ENCODE data around the gene PCDH12.

The PCDH12 gene

GRCh38 chr5:141906972-141907371, 51.0 kb downstream of the PCDH12 start:
- no peak for TF ChIP-seq USF1 (IDR thresholded peaks at IDR 0.05)
- no peak for TF ChIP-seq RAD21 (IDR thresholded peaks at IDR 0.05; ENCODE audit: low read depth)
- TF ChIP-seq TEAD4 (IDR thresholded peaks at IDR 0.05), result no peak
- no peak for TF ChIP-seq FOXM1 (IDR thresholded peaks at IDR 0.05; ENCODE audit: borderline replicate concordance, low read depth)
- TF ChIP-seq, protein P1, sequence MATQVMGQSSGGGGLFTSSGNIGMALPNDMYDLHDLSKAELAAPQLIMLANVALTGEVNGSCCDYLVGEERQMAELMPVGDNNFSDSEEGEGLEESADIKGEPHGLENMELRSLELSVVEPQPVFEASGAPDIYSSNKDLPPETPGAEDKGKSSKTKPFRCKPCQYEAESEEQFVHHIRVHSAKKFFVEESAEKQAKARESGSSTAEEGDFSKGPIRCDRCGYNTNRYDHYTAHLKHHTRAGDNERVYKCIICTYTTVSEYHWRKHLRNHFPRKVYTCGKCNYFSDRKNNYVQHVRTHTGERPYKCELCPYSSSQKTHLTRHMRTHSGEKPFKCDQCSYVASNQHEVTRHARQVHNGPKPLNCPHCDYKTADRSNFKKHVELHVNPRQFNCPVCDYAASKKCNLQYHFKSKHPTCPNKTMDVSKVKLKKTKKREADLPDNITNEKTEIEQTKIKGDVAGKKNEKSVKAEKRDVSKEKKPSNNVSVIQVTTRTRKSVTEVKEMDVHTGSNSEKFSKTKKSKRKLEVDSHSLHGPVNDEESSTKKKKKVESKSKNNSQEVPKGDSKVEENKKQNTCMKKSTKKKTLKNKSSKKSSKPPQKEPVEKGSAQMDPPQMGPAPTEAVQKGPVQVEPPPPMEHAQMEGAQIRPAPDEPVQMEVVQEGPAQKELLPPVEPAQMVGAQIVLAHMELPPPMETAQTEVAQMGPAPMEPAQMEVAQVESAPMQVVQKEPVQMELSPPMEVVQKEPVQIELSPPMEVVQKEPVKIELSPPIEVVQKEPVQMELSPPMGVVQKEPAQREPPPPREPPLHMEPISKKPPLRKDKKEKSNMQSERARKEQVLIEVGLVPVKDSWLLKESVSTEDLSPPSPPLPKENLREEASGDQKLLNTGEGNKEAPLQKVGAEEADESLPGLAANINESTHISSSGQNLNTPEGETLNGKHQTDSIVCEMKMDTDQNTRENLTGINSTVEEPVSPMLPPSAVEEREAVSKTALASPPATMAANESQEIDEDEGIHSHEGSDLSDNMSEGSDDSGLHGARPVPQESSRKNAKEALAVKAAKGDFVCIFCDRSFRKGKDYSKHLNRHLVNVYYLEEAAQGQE (IDR thresholded peaks at IDR 0.05; ENCODE audit: low read depth), result no peak
- no peak for TF ChIP-seq NFIC (IDR thresholded peaks at IDR 0.05)
- TF ChIP-seq CEBPB (IDR thresholded peaks at IDR 0.05), result no peak
- TF ChIP-seq EP300 (IDR thresholded peaks at IDR 0.05; ENCODE audit: borderline replicate concordance), result no peak
- no peak for TF ChIP-seq YY1 (IDR thresholded peaks at IDR 0.05; ENCODE audit: low read depth)
- TF ChIP-seq EGR1 (IDR thresholded peaks at IDR 0.05), result no peak
- TF ChIP-seq, protein P2, sequence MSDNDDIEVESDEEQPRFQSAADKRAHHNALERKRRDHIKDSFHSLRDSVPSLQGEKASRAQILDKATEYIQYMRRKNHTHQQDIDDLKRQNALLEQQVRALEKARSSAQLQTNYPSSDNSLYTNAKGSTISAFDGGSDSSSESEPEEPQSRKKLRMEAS (IDR thresholded peaks at IDR 0.05), result no peak
- no peak for TF ChIP-seq TAF1 (IDR thresholded peaks at IDR 0.05; ENCODE audit: low read depth)
- no peak for TF ChIP-seq ZBTB7A (IDR thresholded peaks at IDR 0.05; ENCODE audit: low read depth)
- TF ChIP-seq TCF12 (IDR thresholded peaks at IDR 0.05; ENCODE audit: low read depth), result no peak
- TF ChIP-seq CREB1 (IDR thresholded peaks at IDR 0.05; ENCODE audit: low read depth), result no peak

GRCh38 chr5:141906517-141906916, 51.5 kb downstream of the PCDH12 start:
- no peak for TF ChIP-seq TCF12 (IDR thresholded peaks at IDR 0.05; ENCODE audit: low read depth)
- TF ChIP-seq ZBTB7A (IDR thresholded peaks at IDR 0.05; ENCODE audit: low read depth), result no peak
- TF ChIP-seq CEBPB (IDR thresholded peaks at IDR 0.05), result no peak
- TF ChIP-seq, protein P2 (IDR thresholded peaks at IDR 0.05), result no peak
- no peak for TF ChIP-seq USF1 (IDR thresholded peaks at IDR 0.05)
- TF ChIP-seq YY1 (IDR thresholded peaks at IDR 0.05; ENCODE audit: low read depth), result no peak

DNA sequence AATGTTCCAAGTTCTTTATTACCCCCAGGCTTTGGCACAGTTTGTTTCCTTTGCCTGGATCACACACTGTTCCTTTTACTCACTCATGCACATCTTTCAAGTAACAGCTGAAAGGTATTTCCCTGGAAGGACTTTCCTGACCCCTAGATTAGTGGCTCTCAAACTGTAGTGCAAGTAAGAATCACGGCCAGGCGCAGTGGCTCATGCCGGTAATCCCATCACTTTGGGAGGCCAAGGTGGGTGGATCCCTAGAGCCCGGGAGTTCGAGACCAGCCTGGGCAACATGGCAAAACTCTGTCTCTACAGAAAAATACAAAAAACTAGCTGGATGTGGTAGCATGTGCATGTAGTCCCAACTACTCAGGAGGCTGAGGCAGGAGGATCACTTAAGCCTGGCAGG, 53.5 kb downstream of the PCDH12 start:
- TF ChIP-seq FOXM1 (IDR thresholded peaks at IDR 0.05; ENCODE audit: borderline replicate concordance, low read depth) (no peak), CREB1 (IDR thresholded peaks at IDR 0.05; ENCODE audit: low read depth) (no peak), EGR1 (IDR thresholded peaks at IDR 0.05) (no peak), TCF12 (IDR thresholded peaks at IDR 0.05; ENCODE audit: low read depth) (no peak), ZBTB7A (IDR thresholded peaks at IDR 0.05; ENCODE audit: low read depth) (no peak), CEBPB (IDR thresholded peaks at IDR 0.05) (no peak), YY1 (IDR thresholded peaks at IDR 0.05; ENCODE audit: low read depth) (no peak), NFIC (IDR thresholded peaks at IDR 0.05) (no peak), RAD21 (IDR thresholded peaks at IDR 0.05; ENCODE audit: low read depth) (no peak), TEAD4 (IDR thresholded peaks at IDR 0.05) (no peak), EP300 (IDR thresholded peaks at IDR 0.05; ENCODE audit: borderline replicate concordance) (no peak), TAF1 (IDR thresholded peaks at IDR 0.05; ENCODE audit: low read depth) (no peak), USF1 (IDR thresholded peaks at IDR 0.05) (no peak)
- TF ChIP-seq, protein P1 (IDR thresholded peaks at IDR 0.05; ENCODE audit: low read depth), result no peak
- TF ChIP-seq, protein P2 (IDR thresholded peaks at IDR 0.05), result no peak

DNA sequence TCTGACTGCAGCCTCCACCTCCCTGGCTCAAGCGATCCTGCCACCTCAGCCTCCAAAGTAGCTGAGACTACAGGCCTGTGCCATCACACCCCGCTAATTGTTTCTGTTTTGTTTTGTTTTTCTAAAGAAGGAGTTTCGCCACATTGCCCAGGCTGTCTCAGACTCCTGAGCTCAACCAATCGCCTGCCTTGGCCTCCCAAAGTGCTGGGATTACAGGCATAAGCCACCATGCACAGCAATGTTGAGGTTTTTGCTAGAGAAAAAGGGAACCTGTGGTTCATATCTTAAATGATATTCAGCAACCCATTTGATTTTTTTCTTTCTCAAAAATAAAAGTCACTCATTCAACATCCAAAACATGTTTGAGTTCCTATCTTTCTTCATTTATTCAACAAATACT, 54.7 kb downstream of the PCDH12 start:
- TF ChIP-seq ZBTB7A (IDR thresholded peaks at IDR 0.05; ENCODE audit: low read depth) (no peak), YY1 (IDR thresholded peaks at IDR 0.05; ENCODE audit: low read depth) (no peak), TAF1 (IDR thresholded peaks at IDR 0.05; ENCODE audit: low read depth) (no peak), CEBPB (IDR thresholded peaks at IDR 0.05) (no peak), EP300 (IDR thresholded peaks at IDR 0.05; ENCODE audit: borderline replicate concordance) (no peak), EGR1 (IDR thresholded peaks at IDR 0.05) (no peak), NFIC (IDR thresholded peaks at IDR 0.05) (no peak), TEAD4 (IDR thresholded peaks at IDR 0.05) (no peak)

DNA sequence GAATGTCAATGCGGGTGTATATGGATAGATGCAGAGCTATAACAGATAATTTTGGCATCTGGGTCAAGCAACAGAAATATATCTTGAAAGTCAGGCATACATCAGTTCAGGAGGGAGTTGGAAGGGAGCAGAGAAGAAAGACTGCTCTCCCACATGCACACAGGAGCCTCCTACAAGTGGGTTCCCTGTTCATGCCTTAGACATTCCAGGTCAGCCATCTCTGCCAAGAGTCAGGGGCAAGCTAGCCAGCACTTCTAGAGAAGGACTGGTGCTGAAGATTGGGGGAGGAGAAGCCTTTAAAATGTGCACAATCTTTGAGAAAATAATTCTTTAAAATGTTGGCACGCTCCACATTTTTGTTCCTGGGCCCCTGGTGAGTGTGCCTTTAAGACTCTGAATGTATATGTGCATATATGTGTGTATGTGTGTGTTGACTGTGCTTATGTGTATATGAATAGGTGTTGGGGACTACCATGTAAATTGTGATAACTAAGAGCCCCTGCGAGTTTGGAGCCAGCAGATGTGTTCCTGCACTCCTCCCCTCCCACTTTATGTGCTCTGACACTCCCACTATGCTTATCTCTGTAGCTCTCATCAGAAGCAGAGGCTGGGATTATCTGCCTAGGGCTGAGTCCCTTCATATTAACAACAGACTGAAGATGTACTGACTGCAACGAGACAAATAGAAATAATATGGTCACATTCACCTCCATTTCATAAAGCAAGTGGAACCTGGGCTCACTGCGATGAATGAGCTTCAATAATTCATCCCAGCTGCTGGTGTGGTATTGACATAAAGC, 55.8 kb downstream of the PCDH12 start:
- TF ChIP-seq CEBPB (IDR thresholded peaks at IDR 0.05) (no peak), CREB1 (IDR thresholded peaks at IDR 0.05; ENCODE audit: low read depth) (no peak)
- TF ChIP-seq, protein P2 (IDR thresholded peaks at IDR 0.05), result no peak

All from Ishikawa (cell line).